MM.1S (cell line): ENCODE data around the gene PSMB2.
"Not testable (repeated sequence)": the region's sequence is repeated elsewhere in the genome, so short reads cannot be mapped to it uniquely, and the experiment has no call there.

ENCODE experiments used
- DNase-seq: peaks from one replicate; pipeline ENCODE4 v3.0.0-alpha.2; 2015
- H2AFZ ChIP-seq: fragments of 300-600 bp; sonication (generic); 2 replicates; pipeline ENCODE4 v1.6.0; 2016; ENCODE audit warnings: antibody characterized with exemption, low read length
- H3F3A ChIP-seq: fragments of 300-600 bp; sonication (generic); 2 replicates; pipeline ENCODE4 v1.6.1; 2016; ENCODE audit warnings: mild to moderate bottlenecking, antibody characterized with exemption, low read length, moderate library complexity, mixed read lengths; ENCODE audit not compliant: insufficient read depth
- H3K27ac ChIP-seq: fragments of 300-600 bp; sonication (generic); 2 replicates; pipeline ENCODE4 v1.5.1; 2016; ENCODE audit warnings: mild to moderate bottlenecking, low read length
- H3K27me3 ChIP-seq: fragments of 300-600 bp; sonication (generic); replicated peaks from 2 replicates; pipeline ENCODE4 v1.6.0; 2016; ENCODE audit warnings: low read length; ENCODE audit not compliant: insufficient read depth
- H3K36me3 ChIP-seq: fragments of 300-600 bp; sonication (generic); replicated peaks from 2 replicates; pipeline ENCODE4 v1.6.1; 2016; ENCODE audit warnings: mild to moderate bottlenecking, low read length, mixed read lengths; ENCODE audit not compliant: insufficient read depth
- H3K4me1 ChIP-seq: fragments of 300-600 bp; sonication (generic); 2 replicates; pipeline ENCODE4 v1.6.1; 2016; ENCODE audit warnings: low read length, mixed read lengths
- H3K4me2 ChIP-seq: fragments of 300-600 bp; sonication (generic); 2 replicates; pipeline ENCODE4 v1.6.0; 2016; ENCODE audit warnings: low read depth, low read length
- H3K4me3 ChIP-seq: fragments of 300-600 bp; sonication (generic); 2 replicates; pipeline ENCODE4 v1.5.1; 2016; ENCODE audit warnings: low read length, mixed read lengths
- H3K79me2 ChIP-seq: fragments of 300-600 bp; sonication (generic); 2 replicates; pipeline ENCODE4 v1.6.1; 2016; ENCODE audit warnings: mixed run types, low read length, mixed read lengths
- H3K9ac ChIP-seq: fragments of 300-600 bp; sonication (generic); 2 replicates; pipeline ENCODE4 v1.6.1; 2016; ENCODE audit warnings: low read length, mixed read lengths
- H3K9me2 ChIP-seq: fragments of 300-600 bp; sonication (generic); replicated peaks from 2 replicates; pipeline ENCODE4 v1.6.1; 2016; ENCODE audit warnings: mild to moderate bottlenecking, low read length, mixed read lengths; ENCODE audit not compliant: insufficient read depth
- H3K9me3 ChIP-seq: fragments of 300-600 bp; sonication (generic); replicated peaks from 2 replicates; pipeline ENCODE4 v1.6.1; 2016; ENCODE audit warnings: mild to moderate bottlenecking, low read length, mixed read lengths; ENCODE audit not compliant: insufficient read depth
- H4K20me1 ChIP-seq: fragments of 300-600 bp; sonication (generic); 2 replicates; pipeline ENCODE4 v1.6.1; 2016; ENCODE audit warnings: mild to moderate bottlenecking, low read length, moderate library complexity, mixed read lengths; ENCODE audit not compliant: insufficient read depth
- CTCF ChIP-seq: fragments of 300-600 bp; sonication (generic); IDR thresholded peaks from 2 replicates; pipeline ENCODE4 v1.5.1; 2016; ENCODE audit warnings: antibody characterized with exemption, low read length, mixed read lengths
- EZH2 ChIP-seq: fragments of 300-600 bp; sonication (generic); optimal IDR thresholded peaks from 2 replicates; pipeline ENCODE3; 2017; ENCODE audit warnings: low read depth, mild to moderate bottlenecking, antibody characterized with exemption, low read length, mixed read lengths
- EZH2phosphoT487 ChIP-seq: fragments of 300-600 bp; sonication (generic); IDR thresholded peaks from 2 replicates; pipeline ENCODE4 v1.6.1; 2018; ENCODE audit warnings: antibody characterized with exemption, low read length

The PSMB2 gene

DNA sequence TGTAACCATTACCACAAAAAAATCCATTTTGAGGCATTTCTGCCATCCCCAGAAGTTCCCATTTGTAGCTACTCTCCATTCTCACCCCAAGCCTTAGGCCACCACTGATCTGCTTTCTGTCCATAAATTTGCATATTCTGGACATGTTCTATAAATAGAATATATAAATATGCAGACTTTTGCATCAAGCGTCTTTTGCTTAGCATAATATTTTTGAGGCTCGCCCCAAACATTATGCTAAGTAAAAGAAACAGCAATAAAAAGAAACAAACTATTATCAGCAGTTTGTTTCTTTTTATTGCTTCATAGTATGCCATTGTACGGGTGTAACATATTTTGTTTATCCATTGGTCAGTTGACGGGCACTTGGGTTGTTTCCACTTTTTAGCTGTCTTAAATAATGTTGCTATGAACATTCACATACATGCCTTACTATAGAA is 60.4 kb downstream of the PSMB2 start:
- H3K27ac ChIP-seq: no peak overlapping the region
- no peak overlapping the region for H3K4me2 ChIP-seq
- no peak overlapping the region for H3K9ac ChIP-seq
- H3F3A ChIP-seq: no peaks in the 10 kb centered on the region
- TF ChIP-seq CTCF (no peak), EZH2phosphoT487 (no peak), EZH2 (no peak)
- H3K79me2 ChIP-seq: no peaks in the 10 kb centered on the region
- H3K9me3 ChIP-seq: no peaks in the 10 kb centered on the region
- 0 out of 2 replicates have a peak, but pooled peaks cover 6% of the 10 kb centered on the region for H3K4me1 ChIP-seq
- DNase-seq: no peak
- H3K36me3 ChIP-seq: no peaks in the 10 kb centered on the region
- no peaks in the 10 kb centered on the region for H3K27me3 ChIP-seq
- no peaks in the 10 kb centered on the region; the same call in 1 of the 2 replicates for H4K20me1 ChIP-seq
- no peak overlapping the region for H3K4me3 ChIP-seq
- H3K9me2 ChIP-seq: no peaks in the 10 kb centered on the region
- no peak overlapping the region for H2AFZ ChIP-seq

- DNase-seq: peak; percentile 36
- H3K27me3 ChIP-seq: no peaks in the 10 kb centered on the region
- H2AFZ ChIP-seq: peak overlapping the region; percentile 69
- H3K4me1 ChIP-seq: 0 out of 2 replicates have a peak, but pooled peaks cover 6% of the 10 kb centered on the region
- no peaks in the 10 kb centered on the region for H3K79me2 ChIP-seq
- H3F3A ChIP-seq: no peaks in the 10 kb centered on the region
- H3K36me3 ChIP-seq: no peaks in the 10 kb centered on the region
- no peak overlapping the region for H3K27ac ChIP-seq
- no peaks in the 10 kb centered on the region for H3K9me3 ChIP-seq
- no peaks in the 10 kb centered on the region for H4K20me1 ChIP-seq
- peak overlapping the region; percentile 28; the same call in 1 of the 2 replicates for H3K9ac ChIP-seq
- TF ChIP-seq EZH2phosphoT487 (no peak), CTCF (no peak), EZH2 (no peak)
- peak overlapping the region; percentile 83 for H3K4me2 ChIP-seq
- no peaks in the 10 kb centered on the region for H3K9me2 ChIP-seq
- H3K4me3 ChIP-seq: peak overlapping the region; percentile 55
Observed at GRCh38 chr1:35577071-35577998, 64.0 kb downstream of the PSMB2 start.

DNA sequence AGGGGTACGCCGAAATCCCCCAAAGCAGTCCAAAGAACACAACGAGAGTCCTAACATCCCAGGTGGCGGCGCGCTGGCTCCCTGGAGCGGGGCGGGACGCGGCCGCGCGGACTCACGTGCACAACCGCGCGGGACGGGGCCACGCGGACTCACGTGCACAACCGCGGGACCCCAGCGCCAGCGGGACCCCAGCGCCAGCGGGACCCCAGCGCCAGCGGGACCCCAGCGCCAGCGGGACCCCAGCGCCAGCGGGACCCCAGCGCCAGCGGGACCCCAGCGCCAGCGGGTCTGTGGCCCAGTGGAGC is 64.6 kb downstream of the PSMB2 start:
- H3K4me3 ChIP-seq, H3K79me2 ChIP-seq, H3K9me2 ChIP-seq, H3K9ac ChIP-seq, H3K9me3 ChIP-seq, H4K20me1 ChIP-seq, H3K4me1 ChIP-seq, H3F3A ChIP-seq, H3K27ac ChIP-seq, H3K27me3 ChIP-seq, DNase-seq, H3K36me3 ChIP-seq, H2AFZ ChIP-seq: not testable (repeated sequence)
- peak overlapping the region; percentile 83; the same call in 1 of the 2 replicates for H3K4me2 ChIP-seq
